Lung microvascular endothelial cell (primary cell): ENCODE measurements around the gene SULF2. TPM values are rescaled to one million over a fixed set of nuclear protein-coding genes. Genes with fewer than 3 reads are reported as not detected.

Experiments
- DNase-seq, 2 donors: peaks; one replicate each; pipeline versions ENCODE4 v3.0.0 to v3.0.0-alpha.2; 2010; ENCODE audit warnings: low read depth in 2 of 2
- total RNA-seq: library from RNA; depleted of rRNA; stranded (reverse); fragments of >200 nt; gene quantifications from 2 replicates; pipeline ENCODE4 v1.2.1, GENCODE V29; 2014

Gene SULF2
- total RNA-seq, 1 donor from 2014 or later: 119 TPM

DNA sequence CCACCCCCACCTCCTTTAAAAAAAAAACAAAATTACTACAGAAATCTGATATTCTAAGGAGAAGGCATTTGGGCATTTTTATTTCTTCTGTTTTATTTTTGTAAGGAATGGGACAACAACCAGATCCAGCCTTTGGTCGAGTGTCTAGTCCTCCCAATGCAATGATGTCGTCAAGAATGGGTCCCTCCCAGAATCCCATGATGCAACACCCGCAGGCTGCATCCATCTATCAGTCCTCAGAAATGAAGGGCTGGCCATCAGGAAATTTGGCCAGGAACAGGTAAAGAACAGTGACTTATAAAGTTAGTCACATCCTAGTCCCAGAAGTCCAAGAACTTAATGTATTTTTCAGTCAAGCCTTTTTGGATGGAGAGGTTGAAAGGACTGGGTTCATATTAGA, 133.0 kb downstream of the SULF2 start:
- no peak for DNase-seq

DNA sequence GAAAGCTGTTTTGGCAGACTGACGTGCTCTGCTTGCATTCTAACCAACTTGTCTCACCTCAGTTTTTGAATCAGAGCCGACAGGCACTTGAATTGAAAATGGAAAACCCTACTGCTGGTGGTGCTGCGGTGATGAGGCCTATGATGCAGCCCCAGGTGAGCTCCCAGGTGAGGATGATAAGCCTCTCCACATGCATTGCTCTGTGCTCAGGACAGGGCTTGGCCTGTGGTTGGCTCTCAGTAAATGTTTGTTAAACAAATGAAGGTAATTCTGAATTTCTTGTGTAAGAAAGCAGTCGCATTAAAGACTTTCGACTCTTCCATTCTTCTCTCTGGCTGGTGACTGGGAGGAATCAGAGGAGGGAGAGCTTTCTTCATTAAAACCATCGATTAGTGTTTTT, 136.3 kb downstream of the SULF2 start:
- DNase-seq: no peak

DNA sequence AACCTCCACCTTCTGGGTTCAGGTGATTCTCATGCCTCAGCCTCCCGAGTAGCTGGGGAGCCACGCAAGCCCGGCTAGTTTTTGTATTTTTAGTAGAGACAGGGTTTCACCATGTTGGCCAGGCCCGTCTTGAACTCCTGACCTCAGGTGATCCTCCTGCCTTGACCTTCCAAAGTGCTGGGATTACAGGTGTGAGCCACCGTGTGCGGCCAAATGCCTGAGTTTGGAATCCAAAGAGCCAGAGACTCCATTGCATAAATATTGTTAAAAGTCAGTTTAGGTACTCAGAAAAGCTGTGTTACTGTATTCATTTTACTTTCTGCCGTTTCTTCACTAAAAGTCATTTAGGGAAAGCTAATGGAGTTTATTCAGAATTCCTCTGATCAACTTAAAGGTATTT, 137.3 kb downstream of the SULF2 start:
- no peak for DNase-seq

DNA sequence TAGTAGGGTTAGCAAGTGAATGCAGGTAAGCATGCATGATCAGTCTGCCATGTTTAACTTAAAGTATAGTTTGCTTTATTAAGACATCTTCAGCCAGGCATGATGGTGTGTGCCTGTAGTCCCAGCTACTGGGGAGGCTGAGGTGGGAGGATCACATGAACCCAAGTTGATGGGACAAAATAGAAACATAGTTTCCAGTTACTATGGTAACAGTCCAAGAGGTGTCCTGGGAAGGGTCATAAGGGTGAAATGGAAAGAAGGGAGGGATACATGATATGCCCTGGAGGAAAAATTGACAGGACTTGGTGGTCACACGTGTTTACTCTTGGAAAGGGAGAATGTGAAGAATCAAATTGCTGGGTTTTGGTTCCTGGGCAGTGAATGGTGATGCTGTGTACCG, 139.6 kb downstream of the SULF2 start:
- DNase-seq: peak in 1 of 2 donors; percentile 39

DNA sequence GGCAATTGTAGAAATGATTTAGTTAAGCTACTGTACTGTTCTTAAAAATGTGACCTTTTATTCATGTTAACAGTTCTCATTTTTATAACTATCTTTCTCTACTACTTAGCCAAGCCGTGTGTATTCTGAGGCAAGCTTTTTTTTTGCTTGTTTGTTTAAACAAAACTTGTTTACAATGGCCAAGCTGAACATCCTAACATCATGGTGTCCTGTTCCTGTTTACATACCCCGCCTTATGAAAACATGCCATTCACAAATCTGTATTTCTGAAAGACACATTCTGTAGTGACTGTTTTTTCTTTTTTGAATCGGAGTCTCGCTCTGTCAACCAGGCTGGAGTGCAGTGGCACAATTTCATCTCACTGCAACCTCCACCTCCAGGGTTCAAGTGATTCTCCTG, 142.7 kb downstream of the SULF2 start:
- DNase-seq: no peak

DNA sequence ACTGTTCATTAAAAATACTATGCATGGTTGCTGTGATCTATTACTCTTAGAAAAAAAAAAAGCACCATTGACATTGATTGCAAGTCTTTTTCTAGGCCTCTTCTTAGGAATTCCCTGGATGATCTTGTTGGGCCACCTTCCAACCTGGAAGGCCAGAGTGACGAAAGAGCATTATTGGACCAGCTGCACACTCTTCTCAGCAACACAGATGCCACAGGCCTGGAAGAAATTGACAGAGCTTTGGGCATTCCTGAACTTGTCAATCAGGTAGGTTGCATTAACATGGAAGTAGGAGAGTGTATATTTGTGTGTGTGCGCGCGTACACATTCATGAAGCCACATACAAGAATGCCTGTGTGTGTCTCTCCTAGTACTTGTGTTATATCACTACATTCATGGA, 143.2 kb downstream of the SULF2 start:
- no peak for DNase-seq

DNA sequence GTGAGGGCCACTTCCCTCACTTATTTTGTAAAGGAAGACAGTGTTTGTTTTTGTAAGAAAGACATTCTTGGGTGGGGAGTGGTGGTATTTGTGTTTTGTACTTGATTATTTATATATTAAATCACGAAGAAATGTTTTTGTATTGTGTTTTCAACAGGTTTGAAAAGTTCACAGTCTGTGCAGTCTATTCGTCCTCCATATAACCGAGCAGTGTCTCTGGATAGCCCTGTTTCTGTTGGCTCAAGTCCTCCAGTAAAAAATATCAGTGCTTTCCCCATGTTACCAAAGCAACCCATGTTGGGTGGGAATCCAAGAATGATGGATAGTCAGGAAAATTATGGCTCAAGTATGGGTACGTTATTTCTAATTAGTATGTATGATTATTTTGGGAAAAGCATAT, 146.4 kb downstream of the SULF2 start:
- DNase-seq: peak in 1 of 2 donors; percentile 67

DNA sequence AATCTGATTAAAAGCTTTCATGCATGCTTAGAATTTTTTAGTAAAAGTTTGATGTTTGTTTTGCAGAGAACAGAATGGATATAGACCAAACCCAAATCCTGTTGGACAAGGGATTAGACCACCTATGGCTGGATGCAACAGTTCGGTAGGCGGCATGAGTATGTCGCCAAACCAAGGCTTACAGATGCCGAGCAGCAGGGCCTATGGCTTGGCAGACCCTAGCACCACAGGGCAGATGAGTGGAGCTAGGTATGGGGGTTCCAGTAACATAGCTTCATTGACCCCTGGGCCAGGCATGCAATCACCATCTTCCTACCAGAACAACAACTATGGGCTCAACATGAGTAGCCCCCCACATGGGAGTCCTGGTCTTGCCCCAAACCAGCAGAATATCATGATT, 150.0 kb downstream of the SULF2 start:
- no peak for DNase-seq

DNA sequence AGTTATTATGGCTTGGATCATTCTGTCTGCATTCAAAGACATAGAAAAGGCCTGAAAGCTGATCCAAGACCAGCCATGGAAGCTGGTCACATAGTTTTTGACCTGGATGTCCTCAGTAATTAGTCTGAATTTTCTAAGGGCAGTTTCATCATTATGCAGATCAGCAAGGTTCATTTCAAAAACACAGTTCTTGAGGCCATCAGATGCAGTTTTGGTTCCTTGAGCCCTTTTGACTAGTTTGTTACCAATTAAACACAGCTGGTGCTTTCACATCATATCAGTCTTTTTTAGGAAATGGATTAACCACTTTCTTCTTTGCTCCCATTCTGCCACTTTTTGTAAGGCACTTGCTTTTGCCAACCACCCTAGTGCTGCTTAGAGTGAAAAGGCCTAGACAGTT, 154.2 kb downstream of the SULF2 start:
- no peak for DNase-seq

DNA sequence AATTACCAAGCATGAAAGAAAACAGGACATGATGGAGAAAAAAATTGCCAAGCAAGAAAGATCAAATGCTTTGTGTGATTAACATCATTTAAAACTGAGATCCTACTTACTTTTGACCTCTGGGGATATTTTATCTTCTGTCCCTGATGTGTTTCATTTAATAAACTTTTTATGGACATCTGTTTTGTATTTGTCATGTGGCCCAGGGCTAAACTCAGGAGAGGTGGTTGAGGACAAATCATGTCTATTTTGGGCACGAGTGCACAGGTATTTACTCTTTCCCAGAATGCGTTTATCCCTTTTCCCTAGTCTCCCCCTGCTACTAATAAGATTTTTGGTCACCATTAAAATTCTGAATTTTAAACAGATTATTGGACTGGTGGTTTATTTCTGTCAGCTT, 155.4 kb downstream of the SULF2 start:
- DNase-seq: no peak

DNA sequence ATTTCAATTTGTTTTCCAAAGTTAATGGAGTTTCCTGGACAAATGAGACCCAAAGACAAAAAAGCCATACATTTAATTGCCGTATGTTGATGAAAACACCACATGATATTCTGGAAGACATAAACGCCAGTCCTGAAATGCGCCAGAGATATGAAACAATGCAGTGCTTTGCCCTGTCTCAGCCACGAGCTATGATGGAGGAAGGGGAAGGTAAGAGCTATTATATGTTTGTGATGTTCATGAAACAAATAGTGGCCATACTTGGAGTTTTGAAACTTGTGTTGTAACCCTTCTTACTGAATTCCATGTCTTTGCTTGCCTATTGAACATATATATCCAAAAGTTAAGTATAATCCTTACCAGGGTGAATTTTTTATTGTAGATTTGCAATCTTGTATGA, 157.7 kb downstream of the SULF2 start:
- no peak for DNase-seq

DNA sequence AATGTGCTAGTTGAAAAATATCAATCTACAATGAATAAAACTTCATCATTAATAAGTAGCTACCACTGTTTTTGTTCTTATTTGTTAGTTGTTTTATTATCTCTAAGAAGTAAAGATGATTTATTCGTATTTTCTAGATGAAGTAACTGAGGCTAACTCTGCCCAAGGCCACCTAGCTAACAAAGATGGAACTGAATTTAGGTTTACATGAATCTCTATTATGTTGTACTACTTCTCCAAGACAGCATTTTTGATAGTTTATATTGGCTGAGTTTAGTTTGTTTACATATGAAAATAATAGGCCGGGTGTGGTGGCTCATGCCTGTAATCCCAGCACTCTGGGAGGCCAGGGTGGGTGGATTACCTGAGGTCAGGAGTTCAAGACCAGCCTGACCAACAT, 162.1 kb downstream of the SULF2 start:
- no peak for DNase-seq

DNA sequence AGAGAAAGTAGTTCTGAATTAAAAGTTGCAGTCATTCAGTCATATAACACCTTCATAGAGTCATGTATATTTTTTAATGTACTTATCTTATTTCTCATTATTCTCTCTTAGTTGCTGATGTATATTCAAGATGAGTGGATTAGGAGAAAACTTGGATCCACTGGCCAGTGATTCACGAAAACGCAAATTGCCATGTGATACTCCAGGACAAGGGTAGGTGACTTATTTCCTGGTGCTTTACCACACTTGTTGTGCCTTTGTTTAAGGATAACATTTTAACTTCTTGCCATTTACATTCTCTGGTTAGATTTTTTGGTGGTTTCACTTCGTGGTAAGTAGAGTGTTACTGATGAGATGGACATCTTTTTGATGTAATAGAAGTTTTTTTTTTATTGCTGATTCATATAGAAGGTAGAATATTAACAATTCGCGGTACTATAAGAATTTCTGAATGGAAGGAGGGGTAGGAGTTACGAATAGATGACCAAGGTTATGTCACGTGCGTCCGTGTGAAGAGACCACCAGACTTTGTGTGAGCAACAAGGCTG, 163.1 kb downstream of the SULF2 start:
- peak in 1 of 2 donors; percentile 74 for DNase-seq

DNA sequence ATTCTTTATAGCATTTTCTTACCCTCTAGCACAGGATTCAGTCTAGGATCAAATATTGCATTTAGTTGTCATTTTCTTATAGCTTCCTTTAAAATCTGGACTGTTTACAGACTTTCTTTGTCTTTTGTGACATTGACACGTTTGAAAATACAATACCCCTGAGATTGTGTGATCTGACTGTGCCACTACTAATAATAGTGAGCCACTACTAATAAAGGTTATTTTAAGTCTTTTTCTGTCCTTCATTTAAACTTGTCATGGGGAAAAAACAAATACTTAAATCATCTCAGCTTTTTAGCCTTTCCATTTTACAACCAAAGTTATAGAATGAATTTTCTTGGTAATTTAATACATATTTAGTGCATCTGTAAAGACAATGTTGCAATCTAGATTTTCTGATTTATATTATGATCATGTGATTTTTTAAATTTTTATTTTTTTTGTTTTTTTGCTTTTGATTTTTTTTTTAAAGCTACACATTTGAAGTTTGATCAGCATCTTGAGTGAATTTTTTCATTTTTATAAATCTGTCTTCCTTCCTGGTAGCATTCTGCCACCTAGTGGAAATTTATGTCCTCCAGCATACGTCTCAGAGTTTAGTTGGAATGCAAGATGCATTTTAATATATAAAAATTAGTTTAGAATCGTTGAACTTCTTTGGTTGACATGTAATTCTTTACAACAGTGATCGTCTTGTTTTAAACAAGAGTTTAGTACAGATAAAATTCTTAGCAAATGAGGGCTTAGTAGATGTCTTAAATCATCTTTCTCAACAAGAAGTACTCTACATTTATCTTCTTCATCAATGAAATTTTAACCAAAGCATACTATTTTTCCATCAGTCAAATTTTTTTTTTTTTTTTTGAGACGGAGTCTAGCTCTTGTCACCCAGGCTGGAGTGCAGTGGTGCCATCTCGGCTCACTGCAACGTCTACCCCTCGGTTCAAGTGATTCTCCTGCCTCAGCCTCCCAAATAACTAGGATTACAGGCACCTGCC, 164.2 kb downstream of the SULF2 start:
- peak; percentile 79 to 81 for DNase-seq

DNA sequence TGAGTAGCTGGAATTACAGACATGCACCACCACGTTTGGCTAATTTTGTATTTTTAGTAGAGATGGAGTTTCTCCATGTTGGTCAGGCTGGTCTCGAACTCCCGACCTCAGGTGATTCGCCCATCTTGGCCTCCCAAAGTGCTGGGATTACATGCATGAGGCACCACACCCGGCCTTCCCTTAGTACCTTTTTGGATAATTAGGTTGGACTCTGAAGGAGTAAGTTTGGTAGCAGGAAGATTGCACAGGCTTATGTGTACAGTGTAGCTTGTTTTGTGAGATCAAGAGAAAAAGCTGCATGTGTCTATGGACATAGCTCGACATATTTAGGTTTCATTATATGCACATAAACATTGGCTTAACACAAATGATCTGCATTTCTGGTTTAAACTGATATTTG, 166.8 kb downstream of the SULF2 start:
- no peak for DNase-seq

DNA sequence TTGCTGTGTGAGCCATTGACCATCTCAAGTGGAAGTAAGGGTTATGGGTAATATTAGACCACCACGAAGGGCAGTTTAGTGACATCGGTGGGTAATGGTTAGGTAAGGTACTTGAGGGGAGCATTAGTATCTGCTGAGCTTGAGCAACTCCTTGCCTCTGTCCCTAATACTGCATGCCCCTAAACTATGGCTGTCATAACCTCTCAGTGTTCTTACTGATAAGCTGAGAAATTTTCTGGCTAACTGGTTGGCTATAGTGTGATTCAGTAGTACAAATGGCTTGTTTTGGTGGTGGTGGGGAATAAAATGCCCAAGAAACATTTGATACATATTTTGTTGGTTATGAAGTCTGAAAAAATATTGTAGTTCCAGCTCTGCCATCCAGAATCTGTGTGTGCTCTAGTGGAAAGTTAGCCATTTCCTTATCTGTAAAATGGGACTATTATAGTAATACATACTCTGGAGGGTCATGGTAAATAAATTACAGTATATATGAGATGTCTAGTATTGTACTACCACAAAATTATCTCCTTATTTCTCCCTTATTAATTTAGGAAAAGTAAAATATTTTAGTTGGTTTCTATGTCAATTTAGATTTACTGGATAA, 170.5 kb downstream of the SULF2 start:
- DNase-seq: no peak

DNA sequence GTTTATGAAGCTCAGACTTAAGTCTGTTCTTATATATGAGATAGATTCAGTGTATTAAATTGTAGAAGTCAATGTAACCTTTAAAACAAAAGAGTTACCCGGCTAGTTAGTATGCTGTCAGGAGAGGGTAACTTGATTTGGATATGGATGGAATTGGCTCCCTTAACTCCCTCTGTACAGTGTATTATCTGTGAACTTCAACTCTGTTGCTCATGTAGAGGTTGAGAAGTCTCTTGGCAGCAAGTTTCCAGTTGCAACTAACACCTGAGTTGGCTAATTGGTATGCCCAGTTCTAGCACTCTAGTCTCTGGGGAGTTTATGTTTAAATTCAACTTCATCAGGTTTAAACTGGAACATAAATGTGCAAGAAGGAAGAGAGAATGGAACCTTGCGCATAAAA, 172.6 kb downstream of the SULF2 start:
- DNase-seq: no peak

DNA sequence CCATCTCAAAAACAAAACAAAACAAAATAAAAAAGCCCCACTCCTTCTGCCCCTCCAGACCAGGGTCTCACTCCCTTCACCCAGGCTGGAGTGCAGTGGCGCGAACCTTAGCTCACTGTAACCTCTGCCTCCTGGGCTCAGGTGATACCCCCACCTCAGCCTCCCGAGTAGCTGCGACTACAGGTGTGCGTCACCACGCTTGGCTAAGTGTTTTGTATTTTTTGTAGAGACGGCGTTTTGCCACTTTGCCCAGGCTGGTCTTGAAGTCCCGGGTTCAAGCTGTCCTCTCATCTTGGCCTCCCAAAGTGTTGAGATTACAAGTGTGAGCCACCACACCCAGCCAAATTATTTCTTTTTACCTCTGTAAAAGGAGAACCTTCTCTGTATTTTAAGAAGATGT, 173.5 kb downstream of the SULF2 start:
- no peak for DNase-seq

DNA sequence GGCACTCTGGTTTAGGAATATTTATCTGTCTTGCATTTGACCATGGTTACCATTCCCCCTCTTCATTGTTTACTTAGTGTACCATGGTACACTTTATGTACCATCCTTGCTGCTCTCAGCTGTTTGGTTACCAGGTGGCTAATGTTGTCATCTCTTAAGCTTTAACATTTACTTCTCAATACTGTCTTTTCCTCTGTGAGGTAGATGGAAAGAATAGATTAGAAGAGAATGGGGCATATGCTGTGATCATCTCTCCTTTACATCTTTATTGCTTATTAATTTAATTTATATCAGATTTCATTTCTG, 174.4 kb downstream of the SULF2 start:
- DNase-seq: peak in 1 of 2 donors; percentile 24

DNA sequence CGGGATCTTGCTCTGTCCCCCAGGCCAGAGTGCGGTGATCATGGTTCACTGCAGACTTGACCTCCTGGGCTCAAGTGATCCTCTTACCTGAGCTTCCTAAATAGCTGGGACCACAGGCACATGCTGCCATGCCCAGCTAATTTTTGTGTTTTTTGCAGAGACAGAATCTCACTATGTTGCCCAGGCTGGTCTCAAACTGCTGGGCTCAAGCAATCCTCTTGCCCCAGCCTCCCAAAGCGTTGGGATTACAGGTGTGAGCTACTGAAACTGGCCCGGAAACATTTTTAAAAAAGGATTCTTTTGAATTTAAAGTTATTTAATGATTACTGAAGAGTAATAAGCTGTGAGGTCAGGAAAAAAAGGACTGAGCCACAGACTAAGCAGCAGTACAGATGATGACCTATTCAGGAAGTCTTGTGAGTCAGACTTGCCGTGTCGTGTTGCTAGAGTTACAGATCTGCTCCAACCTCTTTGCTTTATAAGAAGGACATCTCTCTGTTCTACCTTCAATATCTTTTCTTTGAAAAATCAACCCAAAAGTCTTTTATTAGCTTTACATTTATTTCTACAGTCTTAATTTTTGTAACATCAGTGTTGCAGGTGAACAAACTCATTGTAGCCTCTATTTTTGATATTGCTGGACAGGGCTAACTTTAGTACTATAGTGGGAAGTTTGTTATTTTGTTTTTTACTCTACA, 174.9 kb downstream of the SULF2 start:
- peak; percentile 61 to 95 for DNase-seq

DNA sequence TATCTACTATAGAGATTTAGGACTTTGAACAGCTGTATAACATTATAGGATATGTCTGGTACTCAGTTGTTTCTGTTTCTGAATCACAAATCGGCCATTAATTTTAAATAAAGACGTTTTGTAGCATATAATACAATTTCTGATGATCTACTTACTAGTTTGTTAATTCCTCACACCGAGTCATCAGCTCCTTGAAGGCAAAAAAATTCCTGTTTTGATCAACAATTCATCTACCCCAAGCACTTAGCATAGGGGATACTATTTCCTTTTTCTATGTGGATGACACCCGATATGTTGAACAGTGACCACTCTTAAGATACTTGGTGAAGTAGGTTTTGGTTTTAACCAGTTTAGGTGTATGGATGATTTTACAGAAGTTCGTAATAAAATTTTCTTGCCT, 176.3 kb downstream of the SULF2 start:
- DNase-seq: no peak
